ENCODE data around the gene SRBD1. TPM values are rescaled to one million over a fixed set of nuclear protein-coding genes. Genes with fewer than 3 reads are reported as not detected.

Gene SRBD1
- total RNA-seq, 8 experiments from 2014 or later = 17.0 to 27.1 (median 20.4) TPM

GRCh38 chr2:45406621-45407020, 204.4 kb downstream of the SRBD1 start:
- 7 to 100% (median 68%) methylated on average over 1 to 2 of the region's 2 CpGs; no CpG with 5 or more reads in 2 of the 10 experiments for WGBS, 10 experiments
- no peak for ATAC-seq (replicated peaks in 6 of 8)
- in situ Hi-C loops (cut with MboI; ENCODE audit: low pct_unique_long_range_greater_than_20kb in 2 of 9, low sequenced_read_pairs in 9 of 9, unreplicated experiment in 9 of 9) = no loop called here
- Histone ChIP-seq H3K27ac (no peak overlapping the region), H3K4me3 (no peak overlapping the region), H3K4me1 (replicated peaks in 1 of 2) (peaks cover 0 to 2% of the 10 kb centered on the region in 2 donors)

GRCh38 chr2:45404807-45405297, 206.2 kb downstream of the SRBD1 start:
- 20 to 100% (median 87%) methylated on average over 1 to 3 of the region's 3 CpGs for WGBS, 10 experiments
- no peak overlapping the region for H3K27ac ChIP-seq
- ATAC-seq (replicated peaks in 6 of 8) = peak in 2 of 8 experiments; percentile 52 to 66
- no peak overlapping the region for H3K4me3 ChIP-seq
- in situ Hi-C loops (cut with MboI; ENCODE audit: low pct_unique_long_range_greater_than_20kb in 2 of 9, low sequenced_read_pairs in 9 of 9, unreplicated experiment in 9 of 9) = no loop called here
- H3K4me1 ChIP-seq (replicated peaks in 1 of 2) = peaks cover 0 to 4% of the 10 kb centered on the region in 2 donors

GRCh38 chr2:45403036-45403435, 208.0 kb downstream of the SRBD1 start:
- ATAC-seq (replicated peaks in 6 of 8) = no peak
- Histone ChIP-seq H3K4me1 (replicated peaks in 1 of 2) (peaks cover 0 to 4% of the 10 kb centered on the region in 2 donors), H3K27ac (no peak overlapping the region), H3K4me3 (no peak overlapping the region)
- in situ Hi-C loops (cut with MboI; ENCODE audit: low pct_unique_long_range_greater_than_20kb in 2 of 9, low sequenced_read_pairs in 9 of 9, unreplicated experiment in 9 of 9) = no loop called here

GRCh38 chr2:45401431-45401922, 209.6 kb downstream of the SRBD1 start:
- Histone ChIP-seq H3K27ac (no peak overlapping the region), H3K4me1 (replicated peaks in 1 of 2) (peaks cover 0 to 4% of the 10 kb centered on the region in 2 donors), H3K4me3 (no peak overlapping the region)
- in situ Hi-C loops (cut with MboI; ENCODE audit: low pct_unique_long_range_greater_than_20kb in 2 of 9, low sequenced_read_pairs in 9 of 9, unreplicated experiment in 9 of 9) = no loop called here
- peak in 2 of 8 experiments; percentile 76 to 88 for ATAC-seq (replicated peaks in 6 of 8)
- WGBS, 10 experiments = 7 to 100% (median 73%) methylated on average over 1 to 5 of the region's 5 CpGs

GRCh38 chr2:45399040-45399784, 211.9 kb downstream of the SRBD1 start:
- no peak for ATAC-seq (replicated peaks in 6 of 8)
- in situ Hi-C loops (cut with MboI; ENCODE audit: low pct_unique_long_range_greater_than_20kb in 2 of 9, low sequenced_read_pairs in 9 of 9, unreplicated experiment in 9 of 9) = no loop called here
- 83 to 100% (median 100%) methylated on average over 1 to 3 of the region's 3 CpGs for WGBS, 10 experiments
- Histone ChIP-seq H3K4me1 (replicated peaks in 1 of 2) (peaks cover 0 to 2% of the 10 kb centered on the region in 2 donors), H3K4me3 (no peak overlapping the region), H3K27ac (no peak overlapping the region)

- H3K27ac ChIP-seq = no peak overlapping the region
These were observed 213.8 kb downstream of the SRBD1 start for GRCh38 chr2:45397292-45397691.

GRCh38 chr2:45396671-45397070, 214.4 kb downstream of the SRBD1 start:
- Histone ChIP-seq H3K4me3 (no peak overlapping the region), H3K27ac (no peak overlapping the region), H3K4me1 (replicated peaks in 1 of 2) (peaks cover 0 to 2% of the 10 kb centered on the region in 2 donors)
- in situ Hi-C loops (cut with MboI; ENCODE audit: low pct_unique_long_range_greater_than_20kb in 2 of 9, low sequenced_read_pairs in 9 of 9, unreplicated experiment in 9 of 9) = no loop called here
- WGBS, 10 experiments = 82 to 100% (median 100%) methylated on average over 1 of the region's 1 CpG; no CpG with 5 or more reads in 2 of the 10 experiments
- no peak for ATAC-seq (replicated peaks in 6 of 8)

More at GRCh38 chr2:45397292-45397691, 213.8 kb downstream of the SRBD1 start:
- no peak for ATAC-seq (replicated peaks in 6 of 8)
- 50 to 100% (median 71%) methylated on average over 1 of the region's 1 CpG; no CpG with 5 or more reads in 3 of the 10 experiments for WGBS, 10 experiments
- Histone ChIP-seq H3K4me3 (no peak overlapping the region), H3K4me1 (replicated peaks in 1 of 2) (peaks cover 0 to 2% of the 10 kb centered on the region in 2 donors)
- in situ Hi-C loops (cut with MboI; ENCODE audit: low pct_unique_long_range_greater_than_20kb in 2 of 9, low sequenced_read_pairs in 9 of 9, unreplicated experiment in 9 of 9) = no loop called here

- ATAC-seq (replicated peaks in 6 of 8) = no peak
- Histone ChIP-seq H3K27ac (no peak overlapping the region), H3K4me1 (replicated peaks in 1 of 2) (no peaks in the 10 kb centered on the region), H3K4me3 (no peak overlapping the region)
- in situ Hi-C loops (cut with MboI; ENCODE audit: low pct_unique_long_range_greater_than_20kb in 2 of 9, low sequenced_read_pairs in 9 of 9, unreplicated experiment in 9 of 9) = no loop called here
- WGBS, 10 experiments = 60 to 100% (median 88%) methylated on average over 1 to 6 of the region's 8 CpGs
These were observed 216.2 kb downstream of the SRBD1 start for GRCh38 chr2:45394842-45395241.

- no peaks in the 10 kb centered on the region for H3K4me1 ChIP-seq (replicated peaks in 1 of 2)
- H3K27ac ChIP-seq = no peak overlapping the region
- in situ Hi-C loops (cut with MboI; ENCODE audit: low pct_unique_long_range_greater_than_20kb in 2 of 9, low sequenced_read_pairs in 9 of 9, unreplicated experiment in 9 of 9) = no loop called here
- H3K4me3 ChIP-seq = no peak overlapping the region
- ATAC-seq (replicated peaks in 6 of 8) = peak in 1 of 8 experiments; percentile 32
These were observed 216.9 kb downstream of the SRBD1 start for GRCh38 chr2:45394216-45394615.

GRCh38 chr2:45391866-45392265, 219.2 kb downstream of the SRBD1 start:
- H3K4me3 ChIP-seq = no peak overlapping the region
- in situ Hi-C loops (cut with MboI; ENCODE audit: low pct_unique_long_range_greater_than_20kb in 2 of 9, low sequenced_read_pairs in 9 of 9, unreplicated experiment in 9 of 9) = no loop called here
- ATAC-seq (replicated peaks in 6 of 8) = no peak
- no peaks in the 10 kb centered on the region for H3K4me1 ChIP-seq (replicated peaks in 1 of 2)
- no peak overlapping the region for H3K27ac ChIP-seq

GRCh38 chr2:45390861-45391260, 220.2 kb downstream of the SRBD1 start:
- Histone ChIP-seq H3K4me1 (replicated peaks in 1 of 2) (no peaks in the 10 kb centered on the region), H3K4me3 (no peak overlapping the region), H3K27ac (no peak overlapping the region)
- 60 to 100% (median 81%) methylated on average over 1 to 3 of the region's 3 CpGs for WGBS, 10 experiments
- in situ Hi-C loops (cut with MboI; ENCODE audit: low pct_unique_long_range_greater_than_20kb in 2 of 9, low sequenced_read_pairs in 9 of 9, unreplicated experiment in 9 of 9) = no loop called here
- no peak for ATAC-seq (replicated peaks in 6 of 8)

GRCh38 chr2:45390441-45390840, 220.6 kb downstream of the SRBD1 start:
- in situ Hi-C loops (cut with MboI; ENCODE audit: low pct_unique_long_range_greater_than_20kb in 2 of 9, low sequenced_read_pairs in 9 of 9, unreplicated experiment in 9 of 9) = no loop called here
- no peaks in the 10 kb centered on the region for H3K4me1 ChIP-seq (replicated peaks in 1 of 2)
- ATAC-seq (replicated peaks in 6 of 8) = no peak
- 14 to 77% (median 50%) methylated on average over 1 to 2 of the region's 2 CpGs; no CpG with 5 or more reads in 1 of the 10 experiments for WGBS, 10 experiments
- no peak overlapping the region for H3K4me3 ChIP-seq
- H3K27ac ChIP-seq = no peak overlapping the region

GRCh38 chr2:45388541-45389100, 222.4 kb downstream of the SRBD1 start:
- in situ Hi-C loops (cut with MboI; ENCODE audit: low pct_unique_long_range_greater_than_20kb in 2 of 9, low sequenced_read_pairs in 9 of 9, unreplicated experiment in 9 of 9) = no loop called here
- Histone ChIP-seq H3K4me3 (no peak overlapping the region), H3K4me1 (replicated peaks in 1 of 2) (no peaks in the 10 kb centered on the region), H3K27ac (no peak overlapping the region)
- ATAC-seq (replicated peaks in 6 of 8) = no peak
- 60 to 100% (median 96%) methylated on average over 1 to 4 of the region's 4 CpGs for WGBS, 10 experiments
